Activated CD8-positive, alpha-beta T cell treated with anti-CD3 and anti-CD28 coated beads, Interleukin-2, amount 10 ng/mL, durations not matched to agents 7 days and 5 days (primary cell): ENCODE measurements around the gene RHBDD2. TPM values are rescaled to one million over a fixed set of nuclear protein-coding genes. Genes with fewer than 3 reads are reported as not detected.

Source experiments
- ATAC-seq: fragments of 150-1000 bp; cut with Tn5 transposase; one replicate; pipeline ENCODE4 v1.10.0; 2021; ENCODE audit warnings: moderate library complexity
- CTCF ChIA-PET: fragments of 350-600 bp; sonication (Branson Sonifier 250); formaldehyde crosslinking; loops from one replicate; lab custom pipeline; 2021; ENCODE audit warnings: antibody characterized with exemption; lab: Charles Lee
- POLR2A ChIA-PET: fragments of 350-600 bp; sonication (Branson Sonifier 250); formaldehyde crosslinking; loops from one replicate; lab custom pipeline; 2021; ENCODE audit warnings: antibody characterized with exemption; lab: Charles Lee
- DNase-seq: peaks from one replicate; pipeline ENCODE4 v3.0.0-alpha.2; 2020
- H3K27ac Mint-ChIP-seq: one replicate; pipeline ENCODE4 v1.8.0; 2021; ENCODE audit warnings: mild to moderate bottlenecking, mixed read lengths
- H3K27me3 Mint-ChIP-seq: one replicate; pipeline ENCODE4 v1.8.0; 2021; ENCODE audit warnings: low read depth, mixed read lengths
- H3K36me3 Mint-ChIP-seq: one replicate; pipeline ENCODE4 v1.8.0; 2021; ENCODE audit warnings: low read depth, mixed read lengths
- H3K4me1 Mint-ChIP-seq: one replicate; pipeline ENCODE4 v1.8.0; 2021; ENCODE audit warnings: low read depth, mixed read lengths
- H3K4me3 Mint-ChIP-seq: one replicate; pipeline ENCODE4 v1.8.0; 2021; ENCODE audit warnings: mild to moderate bottlenecking, mixed read lengths
- H3K9me3 Mint-ChIP-seq: one replicate; pipeline ENCODE4 v1.8.0; 2022; ENCODE audit warnings: mixed read lengths; ENCODE audit not compliant: insufficient read depth
- microRNA-seq: library from miRNA; unstranded; fragments of <30 nt; microRNA quantifications from one replicate; pipeline ENCODE4 v1.2.0, GENCODE V29; 2022
- total RNA-seq, 2 experiments: library from RNA; stranded (reverse); gene quantifications; one replicate each; pipeline ENCODE4 v1.2.3, GENCODE V29; 2021

RHBDD2 gene
- total RNA-seq, 2 experiments from 2014 or later, result 18.1 to 18.4 TPM

DNA sequence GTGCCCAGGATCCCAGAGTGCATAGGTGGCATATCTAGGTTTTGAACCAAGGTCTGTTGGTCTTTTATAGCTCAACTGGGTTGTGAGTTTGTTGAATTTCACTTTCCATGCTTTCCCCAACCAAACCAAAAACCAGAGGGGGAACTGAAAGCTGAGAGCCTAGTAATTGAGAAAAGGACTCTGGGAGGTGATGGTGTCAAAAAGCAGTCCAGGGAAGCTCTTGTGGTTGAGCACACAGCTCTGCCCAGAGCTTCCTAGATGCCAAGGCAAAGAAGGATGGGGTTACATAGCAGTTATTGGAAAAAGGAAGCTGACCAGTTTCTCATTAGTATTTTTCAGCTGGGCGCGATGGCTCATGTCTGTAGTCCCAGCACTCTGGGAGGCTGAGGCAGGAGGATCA, 46.1 kb downstream of the RHBDD2 start:
- no peaks in the 10 kb centered on the region for H3K9me3 Mint-ChIP-seq
- DNase-seq (no peak), ATAC-seq (no peak)
- no peaks in the 10 kb centered on the region for H3K36me3 Mint-ChIP-seq
- ChIA-PET CTCF (interaction anchor here (1.1 kb wide), 1 partner anchor 9 kb away, joined by 3 read pairs; no protein-coding TSS in a partner anchor), POLR2A (interaction anchor here (1.4 kb wide), 1 partner anchor 10 kb away, joined by 7 read pairs; the partner anchor contains the start of gene POR)
- peaks cover 19% of the 10 kb centered on the region for H3K4me1 Mint-ChIP-seq
- H3K4me3 Mint-ChIP-seq, result no peak overlapping the region
- H3K27ac Mint-ChIP-seq, result no peak overlapping the region
- H3K27me3 Mint-ChIP-seq, result no peaks in the 10 kb centered on the region

DNA sequence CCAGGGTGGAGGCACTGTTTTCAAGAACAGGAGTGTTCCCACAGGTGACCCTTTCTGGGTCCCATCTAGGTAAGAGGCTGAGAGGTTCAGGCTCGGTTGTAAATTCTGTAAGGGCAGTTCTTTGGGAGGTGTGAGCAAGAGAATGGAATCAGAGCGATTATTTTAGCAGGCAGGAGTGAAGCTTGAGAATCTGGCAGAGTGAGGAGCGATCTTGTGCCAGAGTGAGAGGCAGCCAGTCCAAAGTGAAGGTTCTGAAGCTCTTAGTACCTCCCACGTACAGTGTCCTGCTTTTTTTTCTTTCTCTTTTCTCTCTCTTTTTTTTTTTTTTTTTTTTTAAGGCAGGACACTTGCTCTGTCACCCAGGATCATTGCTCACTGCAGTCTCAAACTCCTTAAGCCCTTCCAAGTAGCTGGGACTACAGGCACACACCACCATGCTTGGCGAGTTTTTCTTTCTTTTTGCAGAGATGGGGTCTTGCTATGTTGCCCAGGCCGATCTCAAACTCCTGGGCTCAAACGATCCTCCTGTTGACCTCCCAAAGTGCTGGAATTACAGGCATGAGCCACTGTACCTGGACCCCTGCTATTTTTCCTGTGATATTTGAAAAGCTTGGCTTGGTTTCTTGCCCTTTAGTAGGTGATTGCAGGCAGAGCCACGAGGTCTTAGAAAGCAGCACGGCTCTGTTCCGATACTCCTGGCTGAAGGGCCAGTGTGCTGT, 47.0 kb downstream of the RHBDD2 start:
- Mint-ChIP-seq H3K27ac (no peak overlapping the region), H3K27me3 (no peaks in the 10 kb centered on the region), H3K4me1 (peaks cover 15% of the 10 kb centered on the region), H3K4me3 (no peak overlapping the region), H3K36me3 (no peaks in the 10 kb centered on the region), H3K9me3 (no peaks in the 10 kb centered on the region)
- ATAC-seq, result no peak
- ChIA-PET CTCF (interaction anchor here (1.2 kb wide), 1 partner anchor 95 kb away, joined by 3 read pairs; no protein-coding TSS in a partner anchor), POLR2A (interaction anchor here (1.1 to 1.4 kb wide), 2 partner anchors 10 to 11 kb away, joined by 4 to 7 read pairs; partner anchors contain the start of gene POR)
- DNase-seq, result no peak

- Mint-ChIP-seq H3K27ac (peak overlapping the region; percentile 16), H3K4me1 (peaks cover 15% of the 10 kb centered on the region), H3K36me3 (peaks cover 2% of the 10 kb centered on the region), H3K27me3 (no peaks in the 10 kb centered on the region), H3K4me3 (no peak overlapping the region), H3K9me3 (no peaks in the 10 kb centered on the region)
- DNase-seq (peak; percentile 62), ATAC-seq (peak; percentile 92)
- ChIA-PET POLR2A (interaction anchor here (0.8 to 1.4 kb wide), 3 partner anchors 13 to 31 kb away, joined by 3 to 7 read pairs (median 3); no protein-coding TSS in a partner anchor), CTCF (interaction anchor here (0.6 to 1.9 kb wide), 5 partner anchors 12 to 91 kb away, joined by 3 to 6 read pairs (median 4); no protein-coding TSS in a partner anchor)
Observed at GRCh38 chr7:75928568-75928914, 49.7 kb downstream of the RHBDD2 start.

DNA sequence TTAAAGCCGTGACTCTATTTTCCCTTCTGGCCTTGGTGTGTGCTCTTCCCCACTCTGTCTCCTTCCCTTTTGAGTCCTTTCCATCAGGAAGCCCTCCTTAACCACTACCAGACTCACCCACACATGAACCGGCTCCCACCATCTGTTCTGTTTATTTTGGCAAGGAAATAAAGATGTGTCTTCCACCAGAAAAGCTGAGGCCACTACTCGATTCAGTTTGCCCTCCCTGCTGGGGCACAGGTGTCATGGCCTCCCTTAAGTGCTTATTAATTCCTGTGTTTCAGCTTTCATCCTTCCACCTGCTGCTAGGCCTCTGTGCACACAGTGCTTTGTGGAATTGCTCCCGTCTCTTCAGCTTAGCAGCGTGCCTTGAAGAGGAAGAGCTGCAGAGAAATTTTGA, 52.8 kb downstream of the RHBDD2 start:
- Mint-ChIP-seq H3K9me3 (no peaks in the 10 kb centered on the region), H3K4me1 (peaks cover 15% of the 10 kb centered on the region), H3K27ac (no peak overlapping the region), H3K4me3 (no peak overlapping the region), H3K27me3 (no peaks in the 10 kb centered on the region), H3K36me3 (peaks cover 2% of the 10 kb centered on the region)
- ATAC-seq (no peak), DNase-seq (no peak)
- ChIA-PET POLR2A (interaction anchor here (0.9 kb wide), 1 partner anchor 17 kb away, joined by 4 read pairs; no protein-coding TSS in a partner anchor), CTCF (no interaction called here)

DNA sequence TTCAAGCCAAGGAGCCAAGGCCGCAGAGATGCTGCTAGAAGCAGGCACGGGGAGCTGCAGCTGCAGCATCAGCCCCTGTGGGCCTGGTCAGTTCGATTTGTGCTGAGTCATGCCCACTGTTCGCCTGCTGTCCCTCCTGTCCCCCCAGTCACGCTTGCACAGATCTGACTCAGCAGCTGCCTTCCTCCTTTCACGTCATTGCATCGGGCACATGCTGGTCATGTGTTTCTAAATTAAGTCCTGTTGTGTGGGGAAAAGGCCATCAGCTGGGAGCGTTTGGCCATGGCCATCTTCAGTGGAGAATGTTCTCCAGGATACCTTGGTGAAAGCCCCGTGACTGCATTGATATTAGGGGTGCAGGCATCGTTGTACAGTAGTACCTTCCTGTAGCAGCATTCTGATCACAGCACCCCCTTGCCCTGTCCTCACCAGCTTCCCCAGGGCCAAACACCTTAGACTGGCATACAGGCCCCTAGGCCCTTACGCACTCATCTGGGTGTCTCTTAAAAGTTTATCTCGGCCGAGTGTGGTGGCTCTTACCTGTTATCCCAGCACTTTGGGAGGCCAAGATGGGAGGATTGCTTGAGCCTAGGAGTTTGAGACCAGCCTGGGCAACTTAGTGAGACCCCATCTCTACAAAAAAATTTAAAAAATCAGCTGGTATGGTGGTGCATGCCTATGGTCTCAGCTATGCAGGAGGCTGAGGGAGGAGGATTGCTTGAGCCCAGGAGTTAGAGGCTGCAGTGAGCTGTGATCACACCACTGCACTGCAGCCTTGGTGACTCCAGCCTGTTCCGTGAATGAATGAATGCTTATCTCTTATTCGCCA, 59.3 kb downstream of the RHBDD2 start:
- Mint-ChIP-seq H3K9me3 (no peaks in the 10 kb centered on the region), H3K27ac (no peak overlapping the region), H3K27me3 (no peaks in the 10 kb centered on the region), H3K4me1 (no peaks in the 10 kb centered on the region), H3K4me3 (no peak overlapping the region), H3K36me3 (no peaks in the 10 kb centered on the region)
- ChIA-PET CTCF (interaction anchor here (0.8 to 1.6 kb wide), 2 partner anchors 10 to 82 kb away, joined by 3 to 5 read pairs; no protein-coding TSS in a partner anchor), POLR2A (no interaction called here)
- DNase-seq, result no peak
- ATAC-seq, result no peak

Small RNA genes lying within 50 kb of the gene (microRNA-seq; reads per million reads assigned to microRNA genes)
- gene MIR4651, result 4.6 reads per million

Other genes with a start within 250 kb of the RHBDD2 start
- gene HIP1, start 140.1 kb upstream of the RHBDD2 start, total RNA-seq, result 1 to 10 TPM; 4.1 to 4.6 TPM
- not detected for gene CCL26, start 106.8 kb upstream of the RHBDD2 start, total RNA-seq
- not detected for gene CCL24, start 65.2 kb upstream of the RHBDD2 start, total RNA-seq
- gene POR, start 36.1 kb downstream of the RHBDD2 start, total RNA-seq, result 10 to 100 TPM; 31.8 to 32.2 TPM
- gene TMEM120A, start 115.6 kb downstream of the RHBDD2 start, total RNA-seq, result 10 to 100 TPM; 15.9 to 17.6 TPM
- 10 to 100 TPM; 27.2 to 28.2 TPM for gene STYXL1, start 169.0 kb downstream of the RHBDD2 start, total RNA-seq
- gene MDH2, start 169.1 kb downstream of the RHBDD2 start, total RNA-seq, result 100 to 1,000 TPM; 148 to 166 TPM